Measurements from ENCODE around the gene ADCY6.

Gene ADCY6

DNA sequence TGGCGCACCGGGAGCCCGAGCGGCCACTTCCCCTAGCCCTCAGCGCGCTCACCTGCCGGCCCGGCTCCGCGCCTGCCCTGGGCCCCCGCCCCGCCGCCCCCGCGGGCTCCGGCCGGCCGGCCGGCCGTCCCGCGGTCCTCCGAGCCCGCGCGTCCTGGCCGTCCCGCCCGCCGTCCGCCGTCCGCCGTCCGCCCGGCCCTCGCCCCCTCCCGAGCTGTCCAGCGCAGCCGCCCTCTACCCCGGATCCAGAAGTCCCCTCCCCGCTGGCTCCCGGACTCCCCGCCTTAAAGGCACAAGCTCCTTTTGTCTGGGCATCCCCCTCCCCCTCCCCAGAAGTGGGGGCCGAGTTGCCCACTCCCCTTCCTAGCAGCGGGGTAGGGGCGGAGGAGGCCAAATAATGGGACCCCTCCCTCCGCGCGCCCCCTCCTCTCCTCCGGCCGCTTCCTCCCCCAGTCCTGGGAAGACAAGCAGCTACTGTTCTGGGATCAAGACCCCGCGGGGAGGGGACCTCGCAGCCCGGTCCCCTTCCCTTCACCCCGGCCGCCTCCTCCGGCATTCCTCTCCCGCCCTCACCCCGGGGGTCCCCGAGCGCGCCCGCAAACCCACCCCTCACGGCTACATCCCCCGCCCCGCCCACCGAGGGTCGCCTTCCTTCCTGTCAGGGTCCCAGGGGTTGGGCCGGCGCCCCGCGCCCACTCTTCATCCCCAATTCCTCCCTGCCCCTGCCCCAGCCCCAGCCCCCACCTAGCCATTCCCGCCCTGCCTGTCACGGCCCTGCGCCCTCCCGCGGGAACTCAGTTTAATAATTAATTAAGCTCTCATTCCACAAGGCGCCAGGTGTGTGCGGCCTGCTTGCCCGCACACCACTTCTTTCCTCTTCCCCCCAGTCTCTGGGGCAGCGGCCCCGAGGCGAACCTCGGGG, at the start of gene ADCY6:
Gene ADCY6 (minus strand): TSS at position 236 of the 922 bp plus-strand sequence. CDS start 5,655 bp downstream, outside the sequence.
- H3K4me3 ChIP-seq (ENCODE audit: low read depth, low read length): peak within 1 kb of the TSS; percentile 84

DNA sequence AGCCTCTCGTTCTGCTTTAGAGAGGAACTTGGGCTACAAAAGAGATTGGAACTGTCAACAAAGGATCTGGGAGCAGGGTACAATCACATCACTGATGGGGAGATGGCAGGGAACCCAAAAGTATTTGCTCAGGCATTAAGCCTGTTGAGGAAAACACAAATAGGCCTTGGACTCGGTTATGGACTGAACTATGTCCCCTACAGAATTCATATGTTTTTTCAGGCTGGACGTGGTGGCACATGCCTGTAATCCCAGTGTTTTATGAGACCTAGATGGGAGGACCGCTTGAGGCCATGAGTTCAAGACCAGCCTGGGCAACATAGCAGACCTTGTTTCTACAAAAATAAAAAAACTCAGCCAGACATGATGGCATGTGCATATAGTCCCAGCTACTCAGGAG, 49.2 kb upstream of the ADCY6 start:
- no peak overlapping the region for H3K4me3 ChIP-seq (ENCODE audit: low read depth, low read length)
- TF ChIP-seq, protein P1, sequence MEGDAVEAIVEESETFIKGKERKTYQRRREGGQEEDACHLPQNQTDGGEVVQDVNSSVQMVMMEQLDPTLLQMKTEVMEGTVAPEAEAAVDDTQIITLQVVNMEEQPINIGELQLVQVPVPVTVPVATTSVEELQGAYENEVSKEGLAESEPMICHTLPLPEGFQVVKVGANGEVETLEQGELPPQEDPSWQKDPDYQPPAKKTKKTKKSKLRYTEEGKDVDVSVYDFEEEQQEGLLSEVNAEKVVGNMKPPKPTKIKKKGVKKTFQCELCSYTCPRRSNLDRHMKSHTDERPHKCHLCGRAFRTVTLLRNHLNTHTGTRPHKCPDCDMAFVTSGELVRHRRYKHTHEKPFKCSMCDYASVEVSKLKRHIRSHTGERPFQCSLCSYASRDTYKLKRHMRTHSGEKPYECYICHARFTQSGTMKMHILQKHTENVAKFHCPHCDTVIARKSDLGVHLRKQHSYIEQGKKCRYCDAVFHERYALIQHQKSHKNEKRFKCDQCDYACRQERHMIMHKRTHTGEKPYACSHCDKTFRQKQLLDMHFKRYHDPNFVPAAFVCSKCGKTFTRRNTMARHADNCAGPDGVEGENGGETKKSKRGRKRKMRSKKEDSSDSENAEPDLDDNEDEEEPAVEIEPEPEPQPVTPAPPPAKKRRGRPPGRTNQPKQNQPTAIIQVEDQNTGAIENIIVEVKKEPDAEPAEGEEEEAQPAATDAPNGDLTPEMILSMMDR (IDR thresholded peaks at IDR 0.05; ENCODE audit: low read depth, low read length): no peak

More for the DNA sequence above, at the start of gene ADCY6:
- TF ChIP-seq, protein P1 (IDR thresholded peaks at IDR 0.05; ENCODE audit: low read depth, low read length): no peak

DNA sequence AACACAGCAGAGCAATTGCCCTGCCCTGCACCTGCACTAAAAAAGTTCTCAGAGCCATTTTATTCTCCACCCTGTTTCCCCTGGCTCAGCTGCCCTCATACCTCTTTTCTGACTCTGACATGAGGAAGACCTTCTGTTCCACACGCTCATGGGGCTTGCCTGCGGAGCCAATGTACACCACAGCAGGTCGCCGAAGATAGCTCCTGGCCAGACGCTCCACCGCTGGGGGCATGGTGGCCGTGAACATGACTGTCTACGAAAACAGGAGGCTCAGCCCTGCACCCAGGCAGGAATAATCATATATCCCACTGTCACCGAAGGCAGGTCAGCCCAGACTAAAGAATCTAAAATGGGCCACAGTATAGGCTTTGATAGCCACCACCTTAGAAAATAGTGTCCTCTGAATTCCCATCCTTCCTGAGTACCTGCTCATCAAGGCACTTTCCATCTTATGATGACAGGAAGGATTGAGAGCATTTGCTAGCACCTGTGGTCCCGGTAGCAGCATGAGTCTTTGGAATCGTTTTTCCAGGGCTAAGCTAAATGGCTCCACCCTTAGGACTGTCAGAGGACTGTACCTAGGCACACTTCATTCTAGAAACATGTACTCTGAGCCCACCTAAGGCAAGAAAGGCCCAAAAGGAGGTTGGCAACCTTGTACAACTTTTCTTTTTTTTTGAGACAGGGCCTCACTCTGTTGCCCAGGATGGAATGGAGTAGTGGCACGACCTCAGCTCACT, 43.6 kb upstream of the ADCY6 start:
- H3K4me3 ChIP-seq (ENCODE audit: low read depth, low read length): no peak overlapping the region
- TF ChIP-seq, protein P1 (IDR thresholded peaks at IDR 0.05; ENCODE audit: low read depth, low read length): no peak

DNA sequence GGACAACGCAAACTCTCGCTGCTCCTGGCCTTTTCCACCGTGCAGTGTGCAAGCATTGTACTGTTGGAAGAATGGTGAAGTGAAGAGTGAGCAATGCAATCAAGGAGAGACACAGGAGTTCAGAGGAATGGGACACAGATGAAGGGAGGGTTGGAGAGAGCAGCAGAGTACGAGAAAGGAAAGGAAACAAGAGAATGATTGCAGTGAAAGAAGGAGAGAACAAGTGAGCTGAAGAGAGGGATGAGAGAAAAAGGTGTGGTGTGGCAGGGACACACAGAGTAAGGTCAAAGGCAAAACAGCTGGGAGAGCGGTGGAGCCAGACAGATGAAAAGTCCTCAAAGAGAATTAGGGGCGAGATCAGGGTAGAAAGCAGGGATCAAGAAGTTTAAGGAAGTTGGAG, 42.4 kb upstream of the ADCY6 start:
- TF ChIP-seq, protein P1 (IDR thresholded peaks at IDR 0.05; ENCODE audit: low read depth, low read length): no peak
- no peak overlapping the region for H3K4me3 ChIP-seq (ENCODE audit: low read depth, low read length)

DNA sequence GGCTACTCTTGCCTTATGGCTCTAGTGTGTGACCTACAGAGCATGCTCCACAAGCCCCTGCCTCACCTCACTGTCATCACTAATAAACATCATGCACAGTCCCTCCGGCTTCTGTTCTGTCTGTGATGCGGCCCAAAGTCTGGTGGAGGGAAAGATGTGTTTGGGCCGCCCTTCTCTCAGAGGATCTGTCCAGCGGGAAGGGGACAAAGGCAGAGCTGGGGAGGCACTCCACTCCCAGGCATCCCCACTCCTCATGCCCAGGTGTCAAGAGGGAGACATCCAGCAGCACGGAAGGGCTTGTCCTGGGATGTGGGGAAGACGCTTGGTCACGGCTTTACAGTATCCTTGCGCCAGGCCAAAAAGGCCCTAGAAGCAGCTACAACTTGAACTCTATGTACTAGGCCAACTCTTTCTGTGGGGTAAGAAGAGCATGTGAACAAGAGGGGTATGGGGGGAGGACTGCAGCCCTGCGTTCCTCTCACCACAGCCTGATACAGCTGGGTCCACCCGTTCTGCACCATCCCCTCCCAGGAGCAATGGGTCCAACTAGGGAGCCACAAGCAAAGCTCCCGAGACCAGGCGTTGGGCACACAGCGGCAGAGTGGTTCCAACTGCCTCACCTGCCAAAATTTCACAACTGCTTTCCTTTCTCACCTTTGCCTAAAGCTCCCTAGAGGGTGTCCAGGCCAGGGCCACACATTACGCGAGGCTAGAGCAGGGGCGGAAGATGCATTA, 40.1 kb upstream of the ADCY6 start:
- TF ChIP-seq, protein P1 (IDR thresholded peaks at IDR 0.05; ENCODE audit: low read depth, low read length): no peak
- no peak overlapping the region for H3K4me3 ChIP-seq (ENCODE audit: low read depth, low read length)

DNA sequence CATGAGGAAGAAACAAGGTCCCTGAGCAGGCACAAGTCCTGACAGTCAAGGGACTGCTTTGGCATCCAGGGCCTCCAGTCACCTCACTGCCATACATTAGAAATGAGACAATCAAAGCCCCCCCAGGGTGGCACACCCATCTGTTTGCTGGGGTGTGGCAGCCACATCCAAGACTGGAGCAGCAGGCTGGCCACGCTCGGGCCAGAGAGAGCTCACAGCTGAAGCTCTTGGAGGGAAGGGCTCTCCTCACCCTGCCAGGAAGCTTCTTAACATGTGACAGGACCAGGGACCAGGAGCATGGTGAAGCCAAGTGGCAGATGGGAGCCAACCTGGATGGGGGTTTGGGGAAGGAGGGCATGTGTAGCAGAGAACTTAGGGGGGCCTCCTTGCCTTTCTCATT, 39.4 kb upstream of the ADCY6 start:
- no peak overlapping the region for H3K4me3 ChIP-seq (ENCODE audit: low read depth, low read length)
- TF ChIP-seq, protein P1 (IDR thresholded peaks at IDR 0.05; ENCODE audit: low read depth, low read length): no peak

Measured in WI38 (cell line).